Astrocyte (in vitro differentiated cells and primary cell): ENCODE results near the gene DYNC2I2.

Source experiments
- EZH2 ChIP-seq: IDR thresholded peaks from 2 replicates; pipeline ENCODE4 v1.6.1; 2012; ENCODE audit warnings: mild to moderate bottlenecking, low read length, inconsistent platforms; ENCODE audit not compliant: insufficient read depth
- TF ChIP-seq, protein P1 (sequence below): IDR thresholded peaks from 2 replicates; pipeline ENCODE4 v1.5.1; 2011; ENCODE audit warnings: low read depth, mild to moderate bottlenecking, inconsistent platforms, low read length, moderate library complexity; ENCODE audit not compliant: insufficient read depth

DNA sequence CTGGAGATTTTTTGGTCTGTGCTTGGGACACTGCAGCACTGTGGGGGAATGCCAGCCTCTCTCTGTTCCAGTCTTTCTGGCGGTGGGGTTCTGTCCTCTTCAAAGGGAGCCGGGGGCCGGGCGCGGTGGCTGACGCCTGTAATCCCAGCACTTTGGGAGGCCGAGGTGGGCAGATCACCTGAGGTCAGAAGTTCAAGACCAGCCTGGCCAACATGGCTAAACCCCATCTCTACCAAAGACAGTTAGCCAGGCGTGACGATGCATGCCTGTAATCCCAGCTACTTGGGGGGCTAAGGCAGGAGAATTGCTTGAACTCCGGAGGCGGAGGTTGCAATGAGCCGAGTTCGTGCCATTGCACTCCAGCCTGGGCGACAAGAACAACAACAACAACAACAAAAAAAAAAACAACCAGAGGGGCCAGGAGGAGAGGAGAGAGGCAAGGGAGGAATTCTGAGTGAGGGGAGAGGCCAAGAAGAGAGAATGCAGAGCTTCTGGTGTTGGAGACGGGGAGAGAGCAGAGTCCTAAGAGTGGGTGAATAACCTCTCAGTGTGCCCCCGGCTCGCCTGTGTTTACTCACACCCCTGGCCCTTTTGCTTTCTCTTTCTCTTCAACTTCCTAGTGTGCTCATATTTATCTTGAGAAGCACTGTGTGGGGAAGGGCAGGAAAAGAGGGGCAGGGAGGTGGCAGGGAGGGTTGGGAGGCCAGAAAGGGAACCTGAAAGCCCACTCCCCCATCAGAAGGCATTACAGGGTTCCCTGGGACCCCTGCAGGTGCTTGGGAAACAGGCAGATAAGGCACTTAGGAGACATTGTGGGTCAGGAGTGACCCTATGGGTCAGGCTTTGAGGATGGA is 29.2 kb upstream of the DYNC2I2 start:
- TF ChIP-seq EZH2: no peak
- TF ChIP-seq, protein P1, sequence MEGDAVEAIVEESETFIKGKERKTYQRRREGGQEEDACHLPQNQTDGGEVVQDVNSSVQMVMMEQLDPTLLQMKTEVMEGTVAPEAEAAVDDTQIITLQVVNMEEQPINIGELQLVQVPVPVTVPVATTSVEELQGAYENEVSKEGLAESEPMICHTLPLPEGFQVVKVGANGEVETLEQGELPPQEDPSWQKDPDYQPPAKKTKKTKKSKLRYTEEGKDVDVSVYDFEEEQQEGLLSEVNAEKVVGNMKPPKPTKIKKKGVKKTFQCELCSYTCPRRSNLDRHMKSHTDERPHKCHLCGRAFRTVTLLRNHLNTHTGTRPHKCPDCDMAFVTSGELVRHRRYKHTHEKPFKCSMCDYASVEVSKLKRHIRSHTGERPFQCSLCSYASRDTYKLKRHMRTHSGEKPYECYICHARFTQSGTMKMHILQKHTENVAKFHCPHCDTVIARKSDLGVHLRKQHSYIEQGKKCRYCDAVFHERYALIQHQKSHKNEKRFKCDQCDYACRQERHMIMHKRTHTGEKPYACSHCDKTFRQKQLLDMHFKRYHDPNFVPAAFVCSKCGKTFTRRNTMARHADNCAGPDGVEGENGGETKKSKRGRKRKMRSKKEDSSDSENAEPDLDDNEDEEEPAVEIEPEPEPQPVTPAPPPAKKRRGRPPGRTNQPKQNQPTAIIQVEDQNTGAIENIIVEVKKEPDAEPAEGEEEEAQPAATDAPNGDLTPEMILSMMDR: no peak
